ENCODE data around the gene NEMF. TPM values are rescaled to one million over a fixed set of nuclear protein-coding genes. Genes with fewer than 3 reads are reported as not detected.
A peak's percentile ranks its signal among the peaks of the same experiment; 100 is the strongest.

The NEMF gene
- total and polyA plus RNA-seq, 12 donors, result 14.8 to 94.1 (median 56.0) TPM

DNA sequence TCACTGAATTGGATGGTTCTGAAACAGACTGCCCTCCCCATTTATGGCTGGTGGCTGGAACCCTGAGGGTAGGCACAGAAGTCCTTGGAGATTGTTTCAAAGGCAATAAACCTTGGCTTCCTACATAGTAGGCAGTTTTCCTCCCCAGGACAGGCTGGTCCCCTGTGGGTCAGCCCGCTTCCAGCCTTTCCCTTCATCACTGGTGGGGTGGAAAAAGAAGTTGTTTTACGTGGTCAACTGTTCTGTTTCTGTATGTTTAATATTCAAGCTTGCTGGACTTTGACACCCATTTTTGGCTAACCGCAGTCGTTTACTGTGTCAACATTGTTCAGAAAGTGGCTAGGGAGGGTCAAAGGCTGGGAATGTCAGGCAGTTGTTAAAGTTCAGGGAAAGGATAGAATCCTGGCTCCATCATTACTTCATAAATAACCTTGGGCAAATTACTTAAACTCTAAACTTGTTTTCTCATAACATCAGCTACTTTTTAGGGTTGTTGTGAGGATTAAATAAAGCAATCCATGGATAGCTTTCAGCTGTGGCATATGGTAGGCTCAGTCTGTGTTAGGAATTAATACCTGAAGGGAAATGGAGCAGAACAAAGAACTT, 82.3 kb downstream of the NEMF start:
- TF ChIP-seq, protein P1, sequence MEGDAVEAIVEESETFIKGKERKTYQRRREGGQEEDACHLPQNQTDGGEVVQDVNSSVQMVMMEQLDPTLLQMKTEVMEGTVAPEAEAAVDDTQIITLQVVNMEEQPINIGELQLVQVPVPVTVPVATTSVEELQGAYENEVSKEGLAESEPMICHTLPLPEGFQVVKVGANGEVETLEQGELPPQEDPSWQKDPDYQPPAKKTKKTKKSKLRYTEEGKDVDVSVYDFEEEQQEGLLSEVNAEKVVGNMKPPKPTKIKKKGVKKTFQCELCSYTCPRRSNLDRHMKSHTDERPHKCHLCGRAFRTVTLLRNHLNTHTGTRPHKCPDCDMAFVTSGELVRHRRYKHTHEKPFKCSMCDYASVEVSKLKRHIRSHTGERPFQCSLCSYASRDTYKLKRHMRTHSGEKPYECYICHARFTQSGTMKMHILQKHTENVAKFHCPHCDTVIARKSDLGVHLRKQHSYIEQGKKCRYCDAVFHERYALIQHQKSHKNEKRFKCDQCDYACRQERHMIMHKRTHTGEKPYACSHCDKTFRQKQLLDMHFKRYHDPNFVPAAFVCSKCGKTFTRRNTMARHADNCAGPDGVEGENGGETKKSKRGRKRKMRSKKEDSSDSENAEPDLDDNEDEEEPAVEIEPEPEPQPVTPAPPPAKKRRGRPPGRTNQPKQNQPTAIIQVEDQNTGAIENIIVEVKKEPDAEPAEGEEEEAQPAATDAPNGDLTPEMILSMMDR (IDR thresholded peaks at IDR 0.05), result no peak
- TF ChIP-seq POLR2A (IDR thresholded peaks at IDR 0.05), result no peak
- H3K4me1 ChIP-seq (replicated peaks in 1 of 2), result peaks cover 26 to 34% of the 10 kb centered on the region in 2 donors
- intact Hi-C loops (cut with DNase I), result no loop called here
- H3K36me3 ChIP-seq (replicated peaks in 1 of 2), result peaks cover 0 to 18% of the 10 kb centered on the region in 2 donors
- 41 to 57% (median 51%) methylated on average over 4 of the region's 4 CpGs for WGBS, 4 donors
- peak overlapping the region in 3 of 5 donors; percentile 24 to 64 (median 50) for H3K27ac ChIP-seq
- H3K9me3 ChIP-seq (replicated peaks in 1 of 3), result no peaks in the 10 kb centered on the region
- H3K4me3 ChIP-seq, result peak overlapping the region in 1 of 4 donors; percentile 84
- H3K27me3 ChIP-seq, result no peaks in the 10 kb centered on the region
- DNase-seq, result no peak

DNA sequence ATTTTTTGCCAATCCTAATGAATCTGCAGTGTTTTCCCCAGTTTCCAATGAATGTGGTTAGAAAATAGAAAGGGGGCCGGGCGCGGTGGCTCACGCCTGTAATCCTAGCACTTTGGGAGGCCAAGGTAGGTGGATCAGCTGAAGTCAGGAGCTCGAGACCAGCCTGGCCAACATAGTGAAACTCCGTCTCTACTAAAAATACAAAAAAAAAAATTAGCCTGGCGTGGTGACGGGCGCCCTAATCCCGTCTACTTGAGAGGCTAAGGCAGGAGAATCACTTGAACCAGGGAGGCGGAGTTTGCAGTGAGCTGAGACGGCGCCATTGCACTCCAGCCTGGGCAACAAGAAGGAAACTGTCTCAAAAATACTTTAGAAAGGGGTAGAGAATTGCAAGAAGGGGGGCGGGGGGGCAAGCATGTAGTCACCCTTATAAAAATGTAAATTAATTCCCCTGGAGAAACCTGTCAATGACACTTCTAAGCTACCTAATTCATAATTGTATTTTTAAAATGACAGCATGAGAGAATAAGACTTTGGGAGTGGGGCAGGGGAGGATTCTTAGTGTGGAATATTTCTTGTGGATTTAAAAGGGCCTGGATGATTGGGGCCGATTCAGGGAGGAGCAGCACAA, 82.9 kb downstream of the NEMF start:
- peak overlapping the region in 3 of 5 donors; percentile 92 to 99 (median 98) for H3K27ac ChIP-seq
- peaks cover 26 to 34% of the 10 kb centered on the region in 2 donors for H3K4me1 ChIP-seq (replicated peaks in 1 of 2)
- DNase-seq, result peak in 2 of 7 donors; percentile 22 to 25
- peaks cover 0 to 12% of the 10 kb centered on the region in 2 donors for H3K36me3 ChIP-seq (replicated peaks in 1 of 2)
- H3K27me3 ChIP-seq, result no peaks in the 10 kb centered on the region
- no peak for TF ChIP-seq POLR2A (IDR thresholded peaks at IDR 0.05)
- TF ChIP-seq, protein P1 (IDR thresholded peaks at IDR 0.05), result no peak
- H3K9me3 ChIP-seq (replicated peaks in 1 of 3), result no peaks in the 10 kb centered on the region
- intact Hi-C loops (cut with DNase I), result loop anchor here (5.0 to 10.0 kb wide), 2 partner anchors 132 to 135 kb away; partner anchors contain the start of gene DNAAF2 (in 2 of the 2)
- WGBS, 4 donors, result 66 to 77% (median 73%) methylated on average over 15 of the region's 15 CpGs
- H3K4me3 ChIP-seq, result peak overlapping the region in 2 of 4 donors; percentile 33 to 84

DNA sequence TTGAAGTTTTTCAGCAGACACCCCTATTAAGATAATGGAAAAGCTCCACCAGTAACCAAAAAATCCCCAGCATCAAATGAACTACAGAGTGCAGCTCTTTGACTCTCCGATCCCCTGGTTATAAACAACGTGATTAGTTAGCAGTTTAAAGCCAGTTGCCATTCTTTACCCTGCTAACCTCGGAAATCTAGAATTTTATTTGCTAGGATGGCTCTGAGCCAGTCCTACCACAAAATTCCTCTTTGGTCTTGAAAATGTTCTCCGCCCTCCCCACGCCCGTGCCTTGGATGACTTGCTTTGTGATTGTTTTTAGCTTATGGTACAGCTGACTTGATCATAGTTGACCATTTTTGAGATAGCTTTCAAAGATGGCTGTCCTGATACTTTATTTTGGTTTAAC, 83.4 kb downstream of the NEMF start:
- WGBS, 4 donors, result 15 to 24% (median 20%) methylated on average over 6 of the region's 6 CpGs
- peak overlapping the region; percentile 87 to 99 (median 98) for H3K27ac ChIP-seq
- peak overlapping the region in 3 of 4 donors; percentile 33 to 100 (median 84) for H3K4me3 ChIP-seq
- intact Hi-C loops (cut with DNase I), result loop anchor here (5.0 to 10.0 kb wide), 2 partner anchors 132 to 134 kb away; partner anchors contain the start of gene DNAAF2 (in 2 of the 2)
- TF ChIP-seq POLR2A (IDR thresholded peaks at IDR 0.05), result no peak
- TF ChIP-seq, protein P1 (IDR thresholded peaks at IDR 0.05), result no peak
- H3K27me3 ChIP-seq, result no peaks in the 10 kb centered on the region
- H3K9me3 ChIP-seq (replicated peaks in 1 of 3), result no peaks in the 10 kb centered on the region
- peaks cover 26 to 34% of the 10 kb centered on the region in 2 donors for H3K4me1 ChIP-seq (replicated peaks in 1 of 2)
- H3K36me3 ChIP-seq (replicated peaks in 1 of 2), result peaks cover 0 to 7% of the 10 kb centered on the region in 2 donors
- peak in 1 of 7 donors; percentile 29 for DNase-seq

Data from adrenal gland (tissue), 12 donors.